GM12878 (cell line): Measurements from ENCODE around the gene SGMS1. TPM values are rescaled to one million over a fixed set of nuclear protein-coding genes. Genes with fewer than 3 reads are reported as not detected.

Source experiments
- ATAC-seq: fragments of 200-7000 bp; cut with Tn5 transposase; 3 replicates; pipeline ENCODE4 v1.9.1; 2020; ENCODE audit warnings: mild to moderate bottlenecking, moderate library complexity
- BruUV-seq: library from RNA; stranded (reverse); fragments of 400-500 nt; replicated peaks from 2 replicates; lab custom pipeline; 2021; lab: Mats Ljungman, UMichigan
- CTCF ChIA-PET: fragments of 300-600 bp; sonication (Branson Sonifier 250); formaldehyde crosslinking; extraction: SDS; loops from one replicate; lab custom pipeline; 2021; ENCODE audit warnings: inconsistent platforms; lab: Yijun Ruan, JAX
- POLR2A ChIA-PET: fragments of 350-600 bp; formaldehyde crosslinking; extraction: SDS; loops from one replicate; lab custom pipeline; 2021; ENCODE audit warnings: inconsistent platforms; lab: Charles Lee
- RAD21 ChIA-PET: fragments of 300-600 bp; sonication (Branson Sonifier 250); formaldehyde crosslinking; loops from one replicate; lab custom pipeline; 2023; ENCODE audit warnings: antibody characterized with exemption; ENCODE audit not compliant: unreplicated experiment; lab: Charles Lee
- SMC1A ChIA-PET: fragments of 300-600 bp; sonication (Branson Sonifier 250); formaldehyde crosslinking; loops from one replicate; lab custom pipeline; 2023; ENCODE audit not compliant: unreplicated experiment, uncharacterized antibody; lab: Charles Lee
- DNase-seq: peaks from one replicate; pipeline ENCODE4 v3.0.0-alpha.2; 2011; ENCODE audit warnings: low read depth, low spot score
- FAIRE-seq: peaks from 3 replicates; lab custom pipeline; 2011; peaks lifted over from hg19 to GRCh38; lab: Jason Lieb, UNC
- H2AFZ ChIP-seq: 2 replicates; pipeline ENCODE4 v1.6.0; 2011; ENCODE audit warnings: low read depth, low read length, control low read depth; ENCODE audit not compliant: control insufficient read depth
- H3K27ac ChIP-seq: 2 replicates; pipeline ENCODE4 v1.5.1; 2011; ENCODE audit warnings: control low read depth; ENCODE audit not compliant: control insufficient read depth, insufficient read depth
- H3K27me3 ChIP-seq, 2 experiments: replicated peaks in 1 of 2; 2 replicates each; pipeline versions ENCODE4 v1.6.0 to v1.6.1; 2011; ENCODE audit warnings: low read length in 1 of 2; ENCODE audit not compliant: control insufficient read depth in 2 of 2, insufficient read depth in 2 of 2
- H3K36me3 ChIP-seq, 2 experiments: 2 replicates each; pipeline ENCODE4 v1.5.1; 2011; ENCODE audit warnings: low read length in 1 of 2; ENCODE audit not compliant: control insufficient read depth in 2 of 2, insufficient read depth in 2 of 2
- H3K4me1 ChIP-seq: 2 replicates; pipeline ENCODE4 v1.6.1; 2011; ENCODE audit warnings: mild to moderate bottlenecking, low read length, moderate library complexity, mixed read lengths; ENCODE audit not compliant: control insufficient read depth, insufficient read depth
- H3K4me2 ChIP-seq: 2 replicates; pipeline ENCODE4 v1.6.0; 2011; ENCODE audit warnings: control low read depth; ENCODE audit not compliant: control insufficient read depth, insufficient read depth
- H3K4me3 ChIP-seq: fragments of 200-600 bp; sonication (generic); 2 replicates; pipeline ENCODE4 v1.5.1; 2016
- H3K79me2 ChIP-seq: 2 replicates; pipeline ENCODE4 v1.6.0; 2011; ENCODE audit warnings: low read length; ENCODE audit not compliant: control insufficient read depth, insufficient read depth
- H3K9ac ChIP-seq: 2 replicates; pipeline ENCODE4 v1.8.0; 2011; ENCODE audit warnings: low read length, control low read depth, mixed read lengths; ENCODE audit not compliant: control insufficient read depth, insufficient read depth
- H3K9me3 ChIP-seq: replicated peaks from 3 replicates; pipeline ENCODE4 v1.5.1; 2011; ENCODE audit warnings: mild to moderate bottlenecking, low read length; ENCODE audit not compliant: control insufficient read depth, insufficient read depth
- H4K20me1 ChIP-seq: 2 replicates; pipeline ENCODE4 v1.6.0; 2011; ENCODE audit not compliant: control insufficient read depth, insufficient read depth
- BHLHE40 ChIP-seq, 2 experiments: fragments of 450-650 bp in 1 of 2; IDR thresholded peaks; 2 replicates each; pipeline ENCODE4 v1.6.1; 2011 to 2017; ENCODE audit warnings: low read depth in 2 of 2, borderline replicate concordance in 1 of 2, improper control_type of control experiment in 1 of 2, low read length in 1 of 2, mild to moderate bottlenecking in 1 of 2
- BMI1 ChIP-seq: fragments of 450-650 bp; IDR thresholded peaks from 2 replicates; pipeline ENCODE4 v1.6.1; 2016; ENCODE audit warnings: mild to moderate bottlenecking, moderate library complexity, borderline replicate concordance
- CBX5 ChIP-seq: sonication (generic); IDR thresholded peaks from 2 replicates; pipeline ENCODE4 v1.6.1; 2016; ENCODE audit warnings: low read depth, moderate library complexity, mild to moderate bottlenecking, inconsistent platforms
- CEBPB ChIP-seq, 2 experiments: fragments of 150-350 bp in 1 of 2; IDR thresholded peaks; 2 replicates each; pipeline ENCODE4 v1.6.1; 2012 to 2014; ENCODE audit warnings: low read depth in 2 of 2, low read length in 2 of 2, borderline replicate concordance in 1 of 2, inconsistent platforms in 1 of 2
- CHD2 ChIP-seq: IDR thresholded peaks from 2 replicates; pipeline ENCODE4 v1.6.1; 2011; ENCODE audit warnings: low read depth, low read length, improper control_type of control experiment, borderline replicate concordance
- EZH2 ChIP-seq: IDR thresholded peaks from 2 replicates; pipeline ENCODE4 v1.6.1; 2012; ENCODE audit warnings: low read depth, mild to moderate bottlenecking, control low read depth, inconsistent platforms, low read length, borderline replicate concordance; ENCODE audit not compliant: control insufficient read depth
- FOS ChIP-seq: IDR thresholded peaks from 3 replicates; pipeline ENCODE4 v1.6.1; 2011; ENCODE audit warnings: borderline replicate concordance; ENCODE audit not compliant: insufficient read length; ENCODE audit errors: extremely low read depth
- FOXK2 ChIP-seq: fragments of 450-650 bp; IDR thresholded peaks from 2 replicates; pipeline ENCODE4 v1.6.1; 2017; ENCODE audit warnings: mild to moderate bottlenecking, moderate library complexity
- FOXM1 ChIP-seq: IDR thresholded peaks from 2 replicates; pipeline ENCODE4 v1.6.1; 2012; ENCODE audit warnings: low read depth, mild to moderate bottlenecking, inconsistent platforms, low read length, moderate library complexity
- HDGF ChIP-seq: fragments of 450-650 bp; IDR thresholded peaks from 2 replicates; pipeline ENCODE4 v1.6.1; 2016; ENCODE audit warnings: antibody characterized with exemption
- IKZF1 ChIP-seq: fragments of 450-650 bp; conservative IDR thresholded peaks from 2 replicates; pipeline ENCODE4 v1.6.1; 2017; ENCODE audit warnings: antibody characterized with exemption, mild to moderate bottlenecking
- KDM1A ChIP-seq: fragments of 200-600 bp; sonication (generic); IDR thresholded peaks from 2 replicates; pipeline ENCODE4 v1.6.1; 2016; ENCODE audit warnings: borderline replicate concordance
- MLLT1 ChIP-seq: fragments of 450-650 bp; IDR thresholded peaks from 2 replicates; pipeline ENCODE4 v1.6.1; 2016; ENCODE audit warnings: mild to moderate bottlenecking
- MTA3 ChIP-seq: IDR thresholded peaks from 2 replicates; pipeline ENCODE4 v1.6.1; 2012; ENCODE audit warnings: low read length, inconsistent platforms, borderline replicate concordance
- NR2C1 ChIP-seq: fragments of 450-650 bp; IDR thresholded peaks from 2 replicates; pipeline ENCODE4 v1.6.1; 2017; ENCODE audit warnings: antibody characterized with exemption, mild to moderate bottlenecking, moderate library complexity
- RAD51 ChIP-seq: fragments of 450-650 bp; IDR thresholded peaks from 2 replicates; pipeline ENCODE4 v1.6.1; 2016; ENCODE audit warnings: moderate library complexity, mild to moderate bottlenecking, inconsistent platforms
- SMARCA5 ChIP-seq: fragments of 450-650 bp; IDR thresholded peaks from 2 replicates; pipeline ENCODE4 v1.6.1; 2017; ENCODE audit warnings: mild to moderate bottlenecking
- YY1 ChIP-seq: IDR thresholded peaks from 2 replicates; pipeline ENCODE4 v1.6.1; 2011; ENCODE audit warnings: low read depth, mild to moderate bottlenecking, low read length
- WGBS: methylation state at CpG from one replicate; pipeline ENCODE4 v1.1.6; 2016; ENCODE audit warnings: low lambda C conversion rate; ENCODE audit not compliant: insufficient replicate concordance, insufficient coverage; ENCODE audit errors: missing lambda C conversion rate; 5-methylcytosine and 5-hydroxymethylcytosine counted together
- in situ Hi-C: fragments of 300-500 bp; cut with MboI; formaldehyde crosslinking; loops from 9 replicates; pipeline ENCODE4 v1.14.3; 2018; ENCODE audit warnings: mixed read lengths
- intact Hi-C: fragments of 100-400 bp; cut with micrococcal nuclease; formaldehyde crosslinking; loops from one replicate; pipeline ENCODE4 v1.14.2; 2022; ENCODE audit not compliant: unreplicated experiment
- polyA plus RNA-seq, 11 experiments: library from polyadenylated mRNA; depleted of rRNA in 4 of 11; unstranded in 6 of 11; stranded (reverse) in 5 of 11; fragments of >200 nt; fragmentation: Nextera tagmentation in 4 of 11; fragmentation: Illumina TruSeq in 1 of 11; extraction: Ambion mirVana in 4 of 11; extraction: Trizol in 1 of 11; gene quantifications; 1 replicate in 1 of 11; 2 replicates in 10 of 11; pipeline versions ENCODE4 v1.2.1 to v1.2.3, GENCODE V29; 2011 to 2016; ENCODE audit warnings: inconsistent platforms in 2 of 11, missing spikeins in 2 of 11, low read depth in 1 of 11
- total RNA-seq, 4 experiments: library from RNA; depleted of rRNA in 3 of 4; stranded (reverse); fragments of >200 nt in 3 of 4; fragmentation: Illumina TruSeq in 1 of 4; extraction: Trizol in 1 of 4; gene quantifications; 2 replicates each; pipeline versions ENCODE4 v1.2.1 to v1.2.3, GENCODE V29; 2013 to 2021
- TF ChIP-seq, protein P1 (sequence below): fragments of 450-650 bp; IDR thresholded peaks from 2 replicates; pipeline ENCODE4 v1.6.1; 2018; ENCODE audit warnings: borderline replicate concordance, mild to moderate bottlenecking; ENCODE audit not compliant: partially characterized antibody

Gene SGMS1
- total and polyA plus RNA-seq, 10 of the 15 experiments (the other 5 are each of a cell fraction or from before 2014, with no cell fraction given) = 1.4 to 14.5 (median 4.9) TPM

DNA sequence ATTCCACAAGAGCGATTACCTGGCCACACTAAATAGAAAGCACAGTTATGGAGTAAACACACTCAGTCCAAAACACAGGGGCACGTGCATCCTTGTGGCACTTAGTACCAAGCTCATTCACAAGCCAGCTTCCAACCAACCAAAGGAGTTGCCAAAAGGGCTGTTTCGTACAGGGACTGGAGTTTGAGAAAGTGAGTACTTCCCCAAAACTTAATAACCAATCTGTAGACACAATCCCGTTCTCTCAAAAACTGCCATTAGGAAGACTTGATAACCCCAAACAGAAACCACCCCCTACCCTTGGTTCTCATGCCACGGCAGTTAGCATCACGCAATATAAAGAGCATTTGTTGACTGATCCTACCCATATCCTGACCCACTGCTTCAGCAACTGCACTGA lies 206.3 kb downstream of the SGMS1 start:
- Histone ChIP-seq H3K36me3 (no peaks in the 10 kb centered on the region), H4K20me1 (no peaks in the 10 kb centered on the region), H3K27me3 (no peaks in the 10 kb centered on the region), H3K4me3 (peak overlapping the region; percentile 64), H2AFZ (peak overlapping the region; percentile 71), H3K9me3 (no peaks in the 10 kb centered on the region), H3K27ac (peak overlapping the region; percentile 79), H3K4me2 (peak overlapping the region; percentile 96), H3K79me2 (peaks cover 67% of the 10 kb centered on the region), H3K9ac (peak overlapping the region; percentile 82), H3K4me1 (peaks cover 28% of the 10 kb centered on the region)
- DNase-seq = no peak
- 0% methylated on average over 6 of the region's 6 CpGs for WGBS
- RAD21 ChIA-PET = interaction anchor here (1.0 to 3.5 kb wide), 16 partner anchors 11 to 207 kb away, joined by 3 to 32 read pairs (median 8); no protein-coding TSS in a partner anchor
- ATAC-seq = peak; percentile 31
- no peak for FAIRE-seq
- BruUV-seq = no TSS peak
- CTCF ChIA-PET = interaction anchor here (1.0 to 5.4 kb wide), 14 partner anchors 12 to 227 kb away, joined by 3 to 31 read pairs (median 6); no protein-coding TSS in a partner anchor
- POLR2A ChIA-PET = interaction anchor here (0.5 to 1.6 kb wide), 5 partner anchors 20 to 618 kb away, joined by 3 to 8 read pairs (median 4); no protein-coding TSS in a partner anchor
- SMC1A ChIA-PET = interaction anchor here (0.9 to 7.2 kb wide), 25 partner anchors 10 to 242 kb away, joined by 3 to 78 read pairs (median 8); no protein-coding TSS in a partner anchor
- intact Hi-C loops (loop anchor here (2.0 to 5.0 kb wide), 3 partner anchors 55 to 207 kb away; no protein-coding TSS in a partner anchor), in situ Hi-C loops (no loop called here)
- TF ChIP-seq FOXM1 (no peak), RAD51 (no peak), KDM1A (no peak), CBX5 (0 out of 2 replicates have a peak, but pooled peaks have one; percentile 7), YY1 (no peak), MTA3 (0 out of 2 replicates have a peak, but pooled peaks have one; percentile 56), CEBPB (IDR thresholded peaks at IDR 0.05; ENCODE audit: borderline replicate concordance in 1 of 2, low read depth in 2 of 2, low read length in 2 of 2) (no peak), HDGF (no peak), MLLT1 (0 out of 2 replicates have a peak, but pooled peaks have one; percentile 30), FOXK2 (no peak), EZH2 (no peak), IKZF1 (no peak), SMARCA5 (no peak), BHLHE40 (IDR thresholded peaks at IDR 0.05; ENCODE audit: borderline replicate concordance in 1 of 2, low read depth in 2 of 2, low read length in 1 of 2) (peak; percentile 80 to 89; a peak in 3 of 4 replicates), FOS (no peak), NR2C1 (no peak), BMI1 (no peak), CHD2 (no peak)
- TF ChIP-seq, protein P1, sequence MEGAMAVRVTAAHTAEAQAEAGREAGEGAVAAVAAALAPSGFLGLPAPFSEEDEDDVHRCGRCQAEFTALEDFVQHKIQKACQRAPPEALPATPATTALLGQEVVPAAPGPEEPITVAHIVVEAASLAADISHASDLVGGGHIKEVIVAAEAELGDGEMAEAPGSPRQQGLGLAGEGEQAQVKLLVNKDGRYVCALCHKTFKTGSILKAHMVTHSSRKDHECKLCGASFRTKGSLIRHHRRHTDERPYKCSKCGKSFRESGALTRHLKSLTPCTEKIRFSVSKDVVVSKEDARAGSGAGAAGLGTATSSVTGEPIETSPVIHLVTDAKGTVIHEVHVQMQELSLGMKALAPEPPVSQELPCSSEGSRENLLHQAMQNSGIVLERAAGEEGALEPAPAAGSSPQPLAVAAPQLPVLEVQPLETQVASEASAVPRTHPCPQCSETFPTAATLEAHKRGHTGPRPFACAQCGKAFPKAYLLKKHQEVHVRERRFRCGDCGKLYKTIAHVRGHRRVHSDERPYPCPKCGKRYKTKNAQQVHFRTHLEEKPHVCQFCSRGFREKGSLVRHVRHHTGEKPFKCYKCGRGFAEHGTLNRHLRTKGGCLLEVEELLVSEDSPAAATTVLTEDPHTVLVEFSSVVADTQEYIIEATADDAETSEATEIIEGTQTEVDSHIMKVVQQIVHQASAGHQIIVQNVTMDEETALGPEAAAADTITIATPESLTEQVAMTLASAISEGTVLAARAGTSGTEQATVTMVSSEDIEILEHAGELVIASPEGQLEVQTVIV = no peak
